Esophagus muscularis mucosa (tissue), 4 donors: ENCODE results near the gene SULT1A1. TPM values are rescaled to one million over a fixed set of nuclear protein-coding genes. Genes with fewer than 3 reads are reported as not detected.
"Not testable (repeated sequence)": the region's sequence is repeated elsewhere in the genome, so short reads cannot be mapped to it uniquely, and the experiment has no call there.

Experiments
- DNase-seq: peaks from one replicate; pipeline ENCODE4 v3.0.0-alpha.2; 2017; ENCODE audit errors: extremely low spot score
- H3K27ac ChIP-seq, 4 donors: fragments of 200-600 bp; sonication (generic); replicated peaks in 1 of 4; 1 replicate in 3 of 4; 2 replicates in 1 of 4; pipeline ENCODE4 v1.5.1; 2016 to 2019; ENCODE audit warnings: mild to moderate bottlenecking in 1 of 4
- H3K27me3 ChIP-seq, 4 donors: fragments of 200-600 bp; sonication (generic); one replicate each; pipeline versions ENCODE4 v1.5.1 to v1.6.0; 2016 to 2019
- H3K36me3 ChIP-seq, 4 donors: fragments of 200-600 bp; sonication (generic); one replicate each; pipeline ENCODE4 v1.5.1; 2016 to 2019
- H3K4me1 ChIP-seq, 4 donors: fragments of 200-600 bp; sonication (generic); one replicate each; pipeline ENCODE4 v1.5.1; 2016 to 2019
- H3K4me3 ChIP-seq, 4 donors: fragments of 200-600 bp; sonication (generic); 1 replicate in 2 of 4; 2 replicates in 2 of 4; pipeline ENCODE4 v1.5.1; 2016 to 2019; ENCODE audit warnings: mild to moderate bottlenecking in 4 of 4, moderate library complexity in 1 of 4
- H3K9me3 ChIP-seq, 4 donors: fragments of 200-600 bp; sonication (generic); 1 replicate in 3 of 4; 2 replicates in 1 of 4; pipeline ENCODE4 v1.5.1; 2016 to 2019
- EP300 ChIP-seq: sonication (generic); formaldehyde crosslinking; IDR thresholded peaks from one replicate; pipeline ENCODE4 v1.6.1; 2017; ENCODE audit warnings: antibody characterized with exemption
- POLR2A ChIP-seq: fragments of 450-650 bp; IDR thresholded peaks from one replicate; pipeline ENCODE4 v1.6.1; 2017; ENCODE audit warnings: antibody characterized with exemption, moderate library complexity, mild to moderate bottlenecking, low read depth
- POLR2AphosphoS5 ChIP-seq, 2 donors: sonication (generic); formaldehyde crosslinking; IDR thresholded peaks; one replicate each; pipeline ENCODE4 v1.6.1; 2017; ENCODE audit warnings: antibody characterized with exemption in 2 of 2
- WGBS: methylation state at CpG from one replicate; pipeline ENCODE4 v1.1.5; 2018; 5-methylcytosine and 5-hydroxymethylcytosine counted together
- intact Hi-C: fragments of 100-400 bp; cut with DNase I; formaldehyde crosslinking; loops from one replicate; pipeline ENCODE4 v1.15.1; 2023
- total RNA-seq, 4 donors: library from RNA; depleted of rRNA; stranded (reverse); fragments of >200 nt; gene quantifications; one replicate each; pipeline versions ENCODE4 v1.1.0 to v1.2.1, GENCODE V29; 2016
- TF ChIP-seq, protein P1 (sequence below), 3 experiments: fragments of 200-600 bp in 2 of 3; fragments of 450-650 bp in 1 of 3; sonication (generic) in 2 of 3; IDR thresholded peaks; one replicate each; pipeline ENCODE4 v1.5.1; 2017 to 2019; ENCODE audit warnings: antibody characterized with exemption in 3 of 3, mild to moderate bottlenecking in 2 of 3, moderate library complexity in 1 of 3

The SULT1A1 gene
- 10 to 100 TPM; 10.4 to 22.0 (median 16.7) TPM for total RNA-seq

DNA sequence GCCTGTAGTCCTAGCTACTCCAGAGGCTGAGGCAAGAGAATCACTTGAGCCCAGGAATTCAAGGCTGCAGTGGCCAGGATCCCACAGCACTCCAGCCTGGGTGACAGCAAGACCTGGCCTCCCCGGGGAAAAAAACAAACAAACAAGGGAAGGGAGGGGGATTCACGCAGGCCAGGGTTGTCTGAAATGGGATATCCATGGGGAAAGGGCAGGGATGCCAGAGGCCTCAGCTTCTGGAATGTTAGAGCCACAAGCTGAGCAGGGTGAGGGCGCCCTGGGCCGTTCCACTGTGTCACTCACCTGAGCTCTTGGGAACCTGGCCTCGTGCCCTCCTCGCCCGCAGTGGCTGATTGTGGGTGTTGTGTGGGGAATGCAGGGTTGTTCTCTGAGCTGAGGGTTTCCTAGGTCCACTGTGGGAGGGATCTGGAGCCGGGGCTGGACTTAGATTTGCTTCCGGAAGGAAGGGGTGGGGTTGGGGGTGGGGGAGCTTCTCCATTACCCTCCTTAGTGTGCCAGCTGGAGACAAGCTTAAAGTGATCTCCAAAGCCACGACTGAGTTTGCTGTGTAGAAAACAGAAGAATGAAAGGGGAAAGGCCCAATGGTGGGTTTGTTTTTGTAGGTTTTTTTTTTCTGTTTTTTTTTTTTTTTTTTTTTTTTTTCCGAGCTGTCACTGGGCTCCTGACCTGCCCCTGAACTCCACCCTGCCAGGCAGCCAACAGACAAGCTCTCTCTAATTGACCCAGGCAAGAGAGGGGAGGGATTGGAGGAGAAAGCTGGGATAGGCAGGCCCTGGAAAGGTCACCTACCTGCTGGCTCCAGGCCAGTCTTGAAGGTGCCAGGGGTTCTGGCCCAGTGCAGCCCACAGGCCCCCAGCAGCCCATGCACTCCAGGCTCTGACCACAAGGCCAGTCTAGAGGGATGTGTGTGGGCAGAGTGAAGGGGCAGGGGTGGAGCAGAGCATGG is at the start of gene SULT1A1:
TSS of gene SULT1A1 (minus strand) at position 414 of the 964 bp plus-strand sequence. CDS start 1,189 bp downstream, outside the sequence.
- Histone ChIP-seq H3K4me3 (peak within 1 kb of the TSS; percentile 38 to 52 (median 42)), H3K27me3 (no peaks in the 10 kb centered on the region), H3K4me1 (peaks cover 18 to 23% (median 19%) of the 10 kb centered on the region in 4 donors), H3K27ac (peak within 1 kb of the TSS in 3 of 4 donors; percentile 28 to 55 (median 45)), H3K9me3 (no peaks in the 10 kb centered on the region), H3K36me3 (peaks cover 0 to 15% (median 8%) of the 10 kb centered on the region in 4 donors)
- intact Hi-C loops: no loop called here
- WGBS: 47% methylated on average over 11 of the region's 11 CpGs
- DNase-seq: peak; percentile 92
- TF ChIP-seq POLR2A: no peak
- no peak for TF ChIP-seq EP300
- TF ChIP-seq, protein P1, sequence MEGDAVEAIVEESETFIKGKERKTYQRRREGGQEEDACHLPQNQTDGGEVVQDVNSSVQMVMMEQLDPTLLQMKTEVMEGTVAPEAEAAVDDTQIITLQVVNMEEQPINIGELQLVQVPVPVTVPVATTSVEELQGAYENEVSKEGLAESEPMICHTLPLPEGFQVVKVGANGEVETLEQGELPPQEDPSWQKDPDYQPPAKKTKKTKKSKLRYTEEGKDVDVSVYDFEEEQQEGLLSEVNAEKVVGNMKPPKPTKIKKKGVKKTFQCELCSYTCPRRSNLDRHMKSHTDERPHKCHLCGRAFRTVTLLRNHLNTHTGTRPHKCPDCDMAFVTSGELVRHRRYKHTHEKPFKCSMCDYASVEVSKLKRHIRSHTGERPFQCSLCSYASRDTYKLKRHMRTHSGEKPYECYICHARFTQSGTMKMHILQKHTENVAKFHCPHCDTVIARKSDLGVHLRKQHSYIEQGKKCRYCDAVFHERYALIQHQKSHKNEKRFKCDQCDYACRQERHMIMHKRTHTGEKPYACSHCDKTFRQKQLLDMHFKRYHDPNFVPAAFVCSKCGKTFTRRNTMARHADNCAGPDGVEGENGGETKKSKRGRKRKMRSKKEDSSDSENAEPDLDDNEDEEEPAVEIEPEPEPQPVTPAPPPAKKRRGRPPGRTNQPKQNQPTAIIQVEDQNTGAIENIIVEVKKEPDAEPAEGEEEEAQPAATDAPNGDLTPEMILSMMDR (IDR thresholded peaks at IDR 0.05): no peak
- TF ChIP-seq POLR2AphosphoS5 (IDR thresholded peaks at IDR 0.05): no peak

DNA sequence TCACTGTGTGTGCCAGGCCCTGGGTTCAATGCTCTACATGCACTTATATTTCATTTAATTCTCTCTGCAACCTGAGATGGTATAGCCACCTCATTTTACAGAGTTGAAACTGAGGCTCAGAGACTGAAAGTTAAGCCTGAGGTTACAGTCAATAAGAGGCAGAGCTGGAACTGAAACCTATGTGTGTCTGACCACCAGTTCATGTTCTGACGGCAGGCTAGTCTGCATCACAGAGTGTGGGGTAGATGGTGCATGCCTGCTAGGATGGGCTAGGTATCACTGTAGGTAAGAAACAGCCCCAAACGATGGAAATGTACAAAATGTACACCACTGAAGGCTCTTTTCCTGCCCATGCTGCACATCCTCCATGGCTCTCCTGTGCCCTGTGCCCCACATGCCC is 30.1 kb upstream of the SULT1A1 start:
- WGBS: 100% methylated on average over 1 of the region's 2 CpGs

DNA sequence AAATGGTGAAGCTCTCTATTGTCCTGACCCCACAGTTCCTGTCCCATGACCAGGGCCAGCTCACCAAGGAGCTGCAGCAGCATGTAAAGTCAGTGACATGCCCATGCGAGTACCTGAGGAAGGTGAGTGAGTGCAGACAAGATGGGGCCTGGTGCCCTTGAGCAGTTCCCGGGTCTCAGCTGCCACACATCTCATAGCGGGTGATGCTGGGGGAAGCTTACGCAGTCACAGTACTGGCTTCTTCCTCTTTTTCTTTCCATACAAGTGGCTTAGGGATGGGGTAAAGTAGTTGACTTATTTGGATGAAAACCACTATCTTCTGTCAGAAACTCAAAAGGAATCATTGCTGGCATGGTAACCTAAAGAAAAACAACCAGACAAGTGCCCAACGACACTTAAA is 28.5 kb upstream of the SULT1A1 start:
- H3K9me3 ChIP-seq, intact Hi-C loops, H3K27ac ChIP-seq, H3K4me3 ChIP-seq, H3K27me3 ChIP-seq, H3K4me1 ChIP-seq, H3K36me3 ChIP-seq, DNase-seq: not testable (repeated sequence)
- no CpG with 5 or more reads among the region's 5 CpGs for whole genome bisulfite sequencing

More for the DNA sequence above, 30.1 kb upstream of the SULT1A1 start:
- H3K27ac ChIP-seq, intact Hi-C loops, H3K9me3 ChIP-seq, H3K27me3 ChIP-seq, H3K36me3 ChIP-seq, H3K4me1 ChIP-seq, H3K4me3 ChIP-seq, DNase-seq: not testable (repeated sequence)

DNA sequence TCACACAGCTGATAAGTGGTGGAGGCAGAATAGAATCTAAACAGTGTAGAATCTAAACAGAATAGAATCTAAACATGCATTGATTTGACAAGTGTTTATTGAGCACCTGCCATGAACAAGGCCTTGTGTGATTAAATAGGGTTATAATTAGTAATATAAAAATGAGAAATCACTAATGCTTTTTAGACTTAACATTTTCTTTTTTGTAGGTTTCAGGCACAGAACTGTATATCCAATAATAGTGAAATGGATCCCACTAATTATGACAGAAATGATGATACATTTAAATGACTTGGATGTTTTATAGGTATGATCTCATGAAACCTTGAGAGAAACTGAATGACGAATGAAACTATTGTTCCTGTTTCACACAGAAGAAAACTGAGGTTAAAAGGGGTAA is 27.9 kb upstream of the SULT1A1 start, which contains the start of gene NPIPB8:
TSS of gene NPIPB8 (plus strand) at position 301 of the 400 bp plus-strand sequence. CDS start 296 bp downstream, outside the sequence.
- H3K9me3 ChIP-seq, H3K4me1 ChIP-seq, H3K27ac ChIP-seq, intact Hi-C loops, H3K36me3 ChIP-seq, H3K27me3 ChIP-seq, H3K4me3 ChIP-seq, DNase-seq: not testable (repeated sequence)
- WGBS: 100% methylated on average over 1 of the region's 1 CpG

DNA sequence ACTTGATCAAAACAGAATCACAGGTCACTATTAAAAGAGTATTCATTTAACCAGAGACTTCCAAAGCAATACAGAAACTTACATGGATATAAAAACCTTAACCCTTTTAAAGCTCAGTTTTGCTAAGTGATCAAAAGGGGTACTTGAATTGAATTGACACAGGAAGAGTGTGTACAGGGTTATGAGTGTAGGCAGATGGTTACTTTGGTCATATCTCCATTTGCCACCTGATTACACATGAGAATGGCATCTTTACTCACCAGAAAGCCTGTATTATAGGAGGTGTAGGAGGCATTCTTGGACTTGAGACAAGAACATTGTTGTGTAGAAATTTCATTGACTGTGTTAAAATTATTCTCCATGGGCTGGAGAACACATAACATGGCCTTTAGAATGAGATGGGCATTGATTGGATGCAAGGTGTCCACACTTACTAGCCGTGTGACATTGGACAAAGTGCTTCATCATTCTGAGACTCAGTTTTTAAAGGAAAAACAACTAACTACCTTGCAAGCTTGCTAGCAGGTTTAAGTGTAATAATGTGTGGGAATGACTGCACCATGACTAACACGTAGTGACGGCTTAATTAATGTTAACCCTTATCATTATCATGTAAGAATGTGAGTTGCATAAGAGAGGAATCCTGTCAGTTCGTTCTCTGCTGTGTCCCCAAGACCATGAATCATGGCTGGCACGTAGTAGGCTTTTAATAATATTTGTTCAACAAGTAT is 26.4 kb upstream of the SULT1A1 start:
- WGBS: 46% methylated on average over 4 of the region's 5 CpGs
- H3K36me3 ChIP-seq, H3K27me3 ChIP-seq, intact Hi-C loops, H3K4me1 ChIP-seq, H3K9me3 ChIP-seq, DNase-seq, H3K4me3 ChIP-seq, H3K27ac ChIP-seq: not testable (repeated sequence)

DNA sequence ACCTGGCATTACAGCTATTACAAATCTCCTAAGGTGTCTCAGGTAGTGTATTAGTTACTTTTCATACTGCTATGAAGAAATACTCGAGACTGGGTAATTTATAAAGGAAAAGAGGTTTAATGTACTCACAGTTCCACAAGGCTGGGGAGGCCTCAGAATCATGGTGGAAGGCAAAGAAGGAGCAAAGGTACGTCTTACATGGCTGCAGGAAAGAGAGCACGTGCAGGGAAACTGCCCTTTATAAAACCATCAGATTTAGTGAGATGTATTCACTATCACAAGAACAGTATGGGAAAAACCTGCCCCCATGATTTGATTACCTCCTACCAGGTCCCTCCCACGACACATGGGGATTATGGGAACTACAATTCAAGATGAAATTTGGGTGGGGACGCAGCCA is 21.1 kb upstream of the SULT1A1 start:
- DNase-seq, H3K4me3 ChIP-seq, intact Hi-C loops, H3K27me3 ChIP-seq, H3K36me3 ChIP-seq, H3K27ac ChIP-seq, H3K9me3 ChIP-seq, H3K4me1 ChIP-seq: not testable (repeated sequence)
- WGBS: 83% methylated on average over 3 of the region's 5 CpGs

DNA sequence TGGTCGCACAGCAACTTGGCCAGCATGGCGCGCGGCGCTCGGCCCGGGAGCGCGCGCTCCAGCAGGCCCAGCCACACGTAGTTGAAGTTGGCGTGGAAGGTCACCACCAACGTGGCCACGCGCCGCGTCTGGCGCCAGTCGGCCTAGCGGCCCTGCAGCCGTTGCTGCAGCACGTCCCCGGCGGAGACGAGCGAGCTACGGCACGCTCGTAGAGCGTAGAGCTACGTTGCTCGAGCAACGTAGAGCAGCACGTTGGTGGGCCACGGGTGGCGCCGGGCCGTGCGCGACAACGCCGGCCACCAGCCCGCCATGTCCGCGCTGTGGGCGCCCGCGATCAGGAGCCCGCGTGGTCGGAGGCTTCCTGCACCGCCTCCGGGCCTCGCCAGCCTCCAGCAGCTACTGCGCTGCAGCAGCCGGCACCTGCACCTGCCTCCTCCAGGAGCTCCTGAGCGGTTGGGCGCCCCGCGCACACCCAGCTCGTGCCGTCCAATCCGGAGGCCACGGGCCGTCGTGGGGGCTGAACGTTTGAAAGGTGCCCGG is 13.4 kb upstream of the SULT1A1 start:
- H3K9me3 ChIP-seq: no peaks in the 10 kb centered on the region
- peak overlapping the region in 2 of 4 donors; percentile 51 to 62 for H3K27ac ChIP-seq
- H3K4me3 ChIP-seq: peak overlapping the region; percentile 52 to 60 (median 54)
- DNase-seq: no peak
- WGBS: 4% methylated on average over 34 of the region's 68 CpGs
- H3K36me3 ChIP-seq: peaks cover 0 to 4% (median 0%) of the 10 kb centered on the region in 4 donors
- H3K27me3 ChIP-seq: peaks cover 0 to 9% (median 0%) of the 10 kb centered on the region in 4 donors
- peaks cover 3 to 14% (median 13%) of the 10 kb centered on the region in 4 donors for H3K4me1 ChIP-seq
- TF ChIP-seq POLR2AphosphoS5 (IDR thresholded peaks at IDR 0.05) (peak in 1 of 2 donors; percentile 20), POLR2A (no peak)
- intact Hi-C loops: no loop called here

DNA sequence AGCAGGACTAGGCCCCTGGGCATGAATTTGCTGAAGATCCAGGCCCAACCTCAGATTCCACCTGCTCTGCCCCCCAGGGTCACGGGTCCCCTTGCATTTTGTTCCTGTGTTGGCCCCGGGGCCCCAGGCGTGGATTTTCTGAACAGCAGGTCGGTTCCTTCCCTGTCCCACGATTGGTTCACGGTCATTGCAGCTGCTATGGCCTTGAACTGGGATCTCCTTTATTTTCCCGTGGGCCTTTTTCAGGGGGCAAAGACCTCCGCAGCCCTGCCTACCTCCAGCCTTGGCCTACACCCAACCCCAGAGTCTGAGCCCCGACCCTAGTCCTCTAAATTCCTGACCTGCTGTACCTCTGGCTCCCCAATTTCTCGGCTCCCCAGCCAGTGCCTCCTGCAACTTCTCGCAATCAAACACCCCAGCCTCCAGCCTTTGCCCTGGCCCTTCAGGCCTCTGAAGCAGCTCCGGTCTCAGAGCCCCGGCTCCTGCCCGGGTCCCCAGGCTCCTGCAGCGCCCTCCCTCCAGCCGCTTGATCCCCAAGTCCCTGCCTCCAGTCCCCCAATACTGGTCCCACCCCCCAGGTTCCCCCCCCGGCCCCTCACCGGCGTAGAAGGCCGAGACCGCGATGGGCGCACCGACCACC is 12.8 kb upstream of the SULT1A1 start:
- 59% methylated on average over 19 of the region's 24 CpGs for WGBS
- intact Hi-C loops, H3K27me3 ChIP-seq, H3K36me3 ChIP-seq, H3K9me3 ChIP-seq, DNase-seq: not testable (repeated sequence)
- peak overlapping the region; percentile 52 to 60 (median 54) for H3K4me3 ChIP-seq
- peaks cover 3 to 14% (median 13%) of the 10 kb centered on the region in 4 donors for H3K4me1 ChIP-seq
- H3K27ac ChIP-seq: peak overlapping the region in 2 of 4 donors; percentile 51 to 62
